Measurements from ENCODE around the gene FRMD3.

FRMD3 gene

DNA sequence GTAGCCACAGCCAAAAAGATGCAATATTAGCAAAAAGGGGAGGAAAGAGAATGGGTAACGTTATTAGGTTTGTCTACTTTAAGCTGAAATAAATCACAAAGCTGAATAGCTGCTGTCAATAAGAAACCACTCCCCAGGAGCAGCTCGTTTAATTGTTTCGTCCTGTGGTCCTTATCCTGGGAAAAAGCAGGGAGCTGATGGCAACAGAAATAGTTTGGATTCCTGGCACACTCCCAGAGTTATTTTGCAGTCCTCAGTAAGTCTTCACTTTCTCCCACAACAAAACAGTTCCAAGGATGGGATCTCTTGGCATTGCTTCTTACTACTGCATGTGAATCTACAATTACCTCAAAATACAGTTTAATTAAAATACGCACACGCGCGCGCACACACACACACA lies 28.8 kb downstream of the FRMD3 start:
- Histone ChIP-seq H3K9me3 (ENCODE audit: control insufficient read depth in 5 of 5, low read length in 5 of 5) (no peaks in the 10 kb centered on the region), H3K27me3 (ENCODE audit: control insufficient read depth in 5 of 5, insufficient read depth in 4 of 5, low read length in 5 of 5) (no peaks in the 10 kb centered on the region), H3K4me3 (ENCODE audit: low read depth in 1 of 5, low read length in 5 of 5) (no peak overlapping the region), H3K4me1 (ENCODE audit: control insufficient read depth in 5 of 5, insufficient read depth in 5 of 5, low read length in 5 of 5) (peaks cover 2 to 24% (median 9%) of the 10 kb centered on the region in 5 donors), H3K27ac (ENCODE audit: low read depth, low read length) (no peak overlapping the region), H3K9ac (ENCODE audit: low read length in 5 of 5) (no peak overlapping the region), H3K36me3 (ENCODE audit: control insufficient read depth in 5 of 5, insufficient read depth in 5 of 5, low read length in 5 of 5) (no peaks in the 10 kb centered on the region)

GRCh38 chr9:83508067-83508466 lies 30.1 kb downstream of the FRMD3 start:
- Histone ChIP-seq H3K27me3 (ENCODE audit: control insufficient read depth in 5 of 5, insufficient read depth in 4 of 5, low read length in 5 of 5) (no peaks in the 10 kb centered on the region), H3K9me3 (ENCODE audit: control insufficient read depth in 5 of 5, low read length in 5 of 5) (no peaks in the 10 kb centered on the region), H3K27ac (ENCODE audit: low read depth, low read length) (no peak overlapping the region), H3K9ac (ENCODE audit: low read length in 5 of 5) (no peak overlapping the region), H3K4me3 (ENCODE audit: low read depth in 1 of 5, low read length in 5 of 5) (no peak overlapping the region), H3K4me1 (ENCODE audit: control insufficient read depth in 5 of 5, insufficient read depth in 5 of 5, low read length in 5 of 5) (peaks cover 2 to 26% (median 9%) of the 10 kb centered on the region in 5 donors), H3K36me3 (ENCODE audit: control insufficient read depth in 5 of 5, insufficient read depth in 5 of 5, low read length in 5 of 5) (no peaks in the 10 kb centered on the region)

DNA sequence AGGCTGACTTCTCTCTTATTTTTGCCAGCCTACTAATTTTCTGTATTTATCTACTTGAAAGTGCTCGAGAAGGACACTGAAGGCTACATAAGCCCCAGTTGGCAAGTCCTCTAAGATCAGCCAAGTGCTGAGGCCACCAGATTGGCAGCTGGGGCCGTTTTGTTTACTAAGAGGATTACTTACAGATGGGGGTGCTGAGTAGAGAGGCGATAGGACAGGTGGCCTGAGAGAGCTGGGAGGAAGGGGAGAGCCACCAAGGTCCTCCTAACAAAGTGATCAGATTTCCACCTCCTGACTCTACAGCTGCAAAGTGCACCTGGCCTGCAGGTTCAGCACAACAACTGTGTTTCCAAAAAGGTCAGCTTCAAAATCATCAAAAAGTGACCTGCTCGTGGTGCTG lies 32.9 kb downstream of the FRMD3 start:
- H3K9ac ChIP-seq (ENCODE audit: low read length in 5 of 5), result no peak overlapping the region
- no peaks in the 10 kb centered on the region for H3K27me3 ChIP-seq (ENCODE audit: control insufficient read depth in 5 of 5, insufficient read depth in 4 of 5, low read length in 5 of 5)
- no peaks in the 10 kb centered on the region for H3K9me3 ChIP-seq (ENCODE audit: control insufficient read depth in 5 of 5, low read length in 5 of 5)
- H3K4me3 ChIP-seq (ENCODE audit: low read depth in 1 of 5, low read length in 5 of 5), result no peak overlapping the region
- no peak overlapping the region for H3K27ac ChIP-seq (ENCODE audit: low read depth, low read length)
- peaks cover 2 to 12% (median 9%) of the 10 kb centered on the region in 5 donors for H3K4me1 ChIP-seq (ENCODE audit: control insufficient read depth in 5 of 5, insufficient read depth in 5 of 5, low read length in 5 of 5)
- no peaks in the 10 kb centered on the region for H3K36me3 ChIP-seq (ENCODE audit: control insufficient read depth in 5 of 5, insufficient read depth in 5 of 5, low read length in 5 of 5)

DNA sequence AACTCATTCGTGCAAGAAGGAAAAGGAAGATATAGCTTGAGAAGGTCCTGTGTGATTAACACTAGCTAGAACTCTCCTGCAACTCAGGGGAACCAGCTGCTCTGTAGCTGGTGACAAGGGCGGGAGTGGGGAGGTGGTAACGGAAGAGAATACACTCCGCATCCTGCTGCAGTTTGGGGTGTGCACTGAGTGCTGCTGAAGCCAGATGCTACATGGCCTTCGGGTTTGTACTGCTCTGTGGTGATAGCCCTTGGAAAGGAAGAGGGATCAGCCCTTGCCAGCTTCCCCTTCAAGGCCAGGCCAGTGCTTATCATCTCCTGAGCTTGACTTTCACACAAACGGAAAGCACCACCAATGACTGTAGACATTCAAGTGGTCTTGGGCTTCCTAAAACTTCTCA lies 34.3 kb downstream of the FRMD3 start:
- Histone ChIP-seq H3K27me3 (ENCODE audit: control insufficient read depth in 5 of 5, insufficient read depth in 4 of 5, low read length in 5 of 5) (no peaks in the 10 kb centered on the region), H3K36me3 (ENCODE audit: control insufficient read depth in 5 of 5, insufficient read depth in 5 of 5, low read length in 5 of 5) (no peaks in the 10 kb centered on the region), H3K9ac (ENCODE audit: low read length in 5 of 5) (no peak overlapping the region), H3K27ac (ENCODE audit: low read depth, low read length) (no peak overlapping the region), H3K9me3 (ENCODE audit: control insufficient read depth in 5 of 5, low read length in 5 of 5) (no peaks in the 10 kb centered on the region), H3K4me1 (ENCODE audit: control insufficient read depth in 5 of 5, insufficient read depth in 5 of 5, low read length in 5 of 5) (peaks cover 0 to 7% (median 0%) of the 10 kb centered on the region in 5 donors), H3K4me3 (ENCODE audit: low read depth in 1 of 5, low read length in 5 of 5) (no peak overlapping the region)

GRCh38 chr9:83501565-83501964 lies 36.6 kb downstream of the FRMD3 start:
- no peaks in the 10 kb centered on the region for H3K9me3 ChIP-seq (ENCODE audit: control insufficient read depth in 5 of 5, low read length in 5 of 5)
- peaks cover 0 to 6% (median 0%) of the 10 kb centered on the region in 5 donors for H3K4me1 ChIP-seq (ENCODE audit: control insufficient read depth in 5 of 5, insufficient read depth in 5 of 5, low read length in 5 of 5)
- H3K27me3 ChIP-seq (ENCODE audit: control insufficient read depth in 5 of 5, insufficient read depth in 4 of 5, low read length in 5 of 5), result no peaks in the 10 kb centered on the region
- H3K27ac ChIP-seq (ENCODE audit: low read depth, low read length), result no peak overlapping the region
- H3K4me3 ChIP-seq (ENCODE audit: low read depth in 1 of 5, low read length in 5 of 5), result no peak overlapping the region
- no peaks in the 10 kb centered on the region for H3K36me3 ChIP-seq (ENCODE audit: control insufficient read depth in 5 of 5, insufficient read depth in 5 of 5, low read length in 5 of 5)
- H3K9ac ChIP-seq (ENCODE audit: low read length in 5 of 5), result no peak overlapping the region

DNA sequence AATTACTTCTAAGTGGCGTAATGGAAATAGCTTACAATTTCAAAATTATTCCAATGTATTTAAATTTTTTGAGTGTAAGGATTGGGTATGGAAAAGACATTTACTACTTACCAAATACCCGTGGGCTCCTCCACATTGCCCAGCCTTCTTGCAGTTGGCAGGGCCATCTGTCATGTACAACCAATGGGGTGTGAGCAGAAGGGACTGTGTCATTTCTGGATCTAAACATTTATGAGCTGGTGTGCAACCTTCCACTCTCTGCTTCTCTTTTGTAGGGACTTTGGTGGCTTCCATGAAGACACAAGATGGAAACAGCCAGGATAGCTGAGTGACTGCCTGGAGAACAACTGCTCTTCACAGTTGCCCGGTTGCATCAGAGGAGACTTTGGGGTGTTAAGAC lies 40.8 kb downstream of the FRMD3 start:
- Histone ChIP-seq H3K9me3 (ENCODE audit: control insufficient read depth in 5 of 5, low read length in 5 of 5) (no peaks in the 10 kb centered on the region), H3K4me1 (ENCODE audit: control insufficient read depth in 5 of 5, insufficient read depth in 5 of 5, low read length in 5 of 5) (no peaks in the 10 kb centered on the region), H3K27ac (ENCODE audit: low read depth, low read length) (no peak overlapping the region), H3K9ac (ENCODE audit: low read length in 5 of 5) (no peak overlapping the region), H3K4me3 (ENCODE audit: low read depth in 1 of 5, low read length in 5 of 5) (no peak overlapping the region), H3K27me3 (ENCODE audit: control insufficient read depth in 5 of 5, insufficient read depth in 4 of 5, low read length in 5 of 5) (no peaks in the 10 kb centered on the region), H3K36me3 (ENCODE audit: control insufficient read depth in 5 of 5, insufficient read depth in 5 of 5, low read length in 5 of 5) (no peaks in the 10 kb centered on the region)

- Histone ChIP-seq H3K9ac (ENCODE audit: low read length in 5 of 5) (no peak overlapping the region), H3K4me3 (ENCODE audit: low read depth in 1 of 5, low read length in 5 of 5) (no peak overlapping the region), H3K36me3 (ENCODE audit: control insufficient read depth in 5 of 5, insufficient read depth in 5 of 5, low read length in 5 of 5) (no peaks in the 10 kb centered on the region), H3K4me1 (ENCODE audit: control insufficient read depth in 5 of 5, insufficient read depth in 5 of 5, low read length in 5 of 5) (peaks cover 0 to 4% (median 0%) of the 10 kb centered on the region in 5 donors), H3K9me3 (ENCODE audit: control insufficient read depth in 5 of 5, low read length in 5 of 5) (no peaks in the 10 kb centered on the region), H3K27me3 (ENCODE audit: control insufficient read depth in 5 of 5, insufficient read depth in 4 of 5, low read length in 5 of 5) (no peaks in the 10 kb centered on the region), H3K27ac (ENCODE audit: low read depth, low read length) (no peak overlapping the region)
Measured at GRCh38 chr9:83491995-83492394, 46.2 kb downstream of the FRMD3 start.

DNA sequence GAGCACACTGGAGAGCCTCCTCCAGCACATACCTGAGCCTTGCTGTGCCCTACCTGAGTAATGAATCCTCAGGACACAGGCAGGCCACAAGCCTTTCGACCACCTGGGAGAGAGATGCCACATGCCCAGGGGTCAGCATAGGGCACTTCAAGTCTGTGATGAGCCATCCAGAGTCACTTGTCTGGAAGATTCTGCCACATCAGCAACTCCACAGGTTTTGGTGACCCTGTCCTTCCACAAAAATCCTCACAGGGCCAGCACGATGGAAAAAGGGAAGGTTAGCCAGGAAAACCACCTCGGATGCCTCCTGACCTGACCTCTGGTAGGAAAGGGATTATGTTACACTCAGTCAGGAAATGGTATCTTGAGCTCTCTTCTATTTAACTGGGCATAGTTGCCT lies 46.8 kb downstream of the FRMD3 start:
- Histone ChIP-seq H3K27ac (ENCODE audit: low read depth, low read length) (no peak overlapping the region), H3K9ac (ENCODE audit: low read length in 5 of 5) (no peak overlapping the region), H3K4me1 (ENCODE audit: control insufficient read depth in 5 of 5, insufficient read depth in 5 of 5, low read length in 5 of 5) (peaks cover 0 to 4% (median 0%) of the 10 kb centered on the region in 5 donors), H3K4me3 (ENCODE audit: low read depth in 1 of 5, low read length in 5 of 5) (no peak overlapping the region), H3K36me3 (ENCODE audit: control insufficient read depth in 5 of 5, insufficient read depth in 5 of 5, low read length in 5 of 5) (no peaks in the 10 kb centered on the region), H3K27me3 (ENCODE audit: control insufficient read depth in 5 of 5, insufficient read depth in 4 of 5, low read length in 5 of 5) (no peaks in the 10 kb centered on the region), H3K9me3 (ENCODE audit: control insufficient read depth in 5 of 5, low read length in 5 of 5) (no peaks in the 10 kb centered on the region)

GRCh38 chr9:83489961-83490360 lies 48.2 kb downstream of the FRMD3 start:
- H3K36me3 ChIP-seq (ENCODE audit: control insufficient read depth in 5 of 5, insufficient read depth in 5 of 5, low read length in 5 of 5), result no peaks in the 10 kb centered on the region
- H3K27me3 ChIP-seq (ENCODE audit: control insufficient read depth in 5 of 5, insufficient read depth in 4 of 5, low read length in 5 of 5), result no peaks in the 10 kb centered on the region
- no peak overlapping the region for H3K4me3 ChIP-seq (ENCODE audit: low read depth in 1 of 5, low read length in 5 of 5)
- peaks cover 0 to 4% (median 0%) of the 10 kb centered on the region in 5 donors for H3K4me1 ChIP-seq (ENCODE audit: control insufficient read depth in 5 of 5, insufficient read depth in 5 of 5, low read length in 5 of 5)
- no peak overlapping the region for H3K27ac ChIP-seq (ENCODE audit: low read depth, low read length)
- no peaks in the 10 kb centered on the region for H3K9me3 ChIP-seq (ENCODE audit: control insufficient read depth in 5 of 5, low read length in 5 of 5)
- H3K9ac ChIP-seq (ENCODE audit: low read length in 5 of 5), result no peak overlapping the region

- Histone ChIP-seq H3K27me3 (ENCODE audit: control insufficient read depth in 5 of 5, insufficient read depth in 4 of 5, low read length in 5 of 5) (no peaks in the 10 kb centered on the region), H3K9ac (ENCODE audit: low read length in 5 of 5) (no peak overlapping the region), H3K4me3 (ENCODE audit: low read depth in 1 of 5, low read length in 5 of 5) (no peak overlapping the region), H3K36me3 (ENCODE audit: control insufficient read depth in 5 of 5, insufficient read depth in 5 of 5, low read length in 5 of 5) (no peaks in the 10 kb centered on the region), H3K9me3 (ENCODE audit: control insufficient read depth in 5 of 5, low read length in 5 of 5) (peaks cover 0 to 2% (median 1%) of the 10 kb centered on the region in 5 donors), H3K4me1 (ENCODE audit: control insufficient read depth in 5 of 5, insufficient read depth in 5 of 5, low read length in 5 of 5) (no peaks in the 10 kb centered on the region), H3K27ac (ENCODE audit: low read depth, low read length) (no peak overlapping the region)
Measured at GRCh38 chr9:83484990-83485389, 53.2 kb downstream of the FRMD3 start.

GRCh38 chr9:83483223-83483622 lies 55.0 kb downstream of the FRMD3 start:
- no peak overlapping the region for H3K4me3 ChIP-seq (ENCODE audit: low read depth in 1 of 5, low read length in 5 of 5)
- no peaks in the 10 kb centered on the region for H3K27me3 ChIP-seq (ENCODE audit: control insufficient read depth in 5 of 5, insufficient read depth in 4 of 5, low read length in 5 of 5)
- H3K9me3 ChIP-seq (ENCODE audit: control insufficient read depth in 5 of 5, low read length in 5 of 5), result peaks cover 2 to 6% (median 5%) of the 10 kb centered on the region in 5 donors
- H3K27ac ChIP-seq (ENCODE audit: low read depth, low read length), result no peak overlapping the region
- H3K9ac ChIP-seq (ENCODE audit: low read length in 5 of 5), result no peak overlapping the region
- no peaks in the 10 kb centered on the region for H3K36me3 ChIP-seq (ENCODE audit: control insufficient read depth in 5 of 5, insufficient read depth in 5 of 5, low read length in 5 of 5)
- H3K4me1 ChIP-seq (ENCODE audit: control insufficient read depth in 5 of 5, insufficient read depth in 5 of 5, low read length in 5 of 5), result no peaks in the 10 kb centered on the region

Measured in subcutaneous abdominal adipose tissue (tissue), 5 donors.